OCI-M2 (cell line): ENCODE measurements around the gene GIPR.
"Not testable (repeated sequence)": the region's sequence is repeated elsewhere in the genome, so short reads cannot be mapped to it uniquely, and the experiment has no call there.

Experiments used
- DNase-seq: peaks from one replicate; lab custom pipeline; 2025; ENCODE audit not compliant: unreplicated experiment; lab: John Stamatoyannopoulos, UW

GIPR gene

DNA sequence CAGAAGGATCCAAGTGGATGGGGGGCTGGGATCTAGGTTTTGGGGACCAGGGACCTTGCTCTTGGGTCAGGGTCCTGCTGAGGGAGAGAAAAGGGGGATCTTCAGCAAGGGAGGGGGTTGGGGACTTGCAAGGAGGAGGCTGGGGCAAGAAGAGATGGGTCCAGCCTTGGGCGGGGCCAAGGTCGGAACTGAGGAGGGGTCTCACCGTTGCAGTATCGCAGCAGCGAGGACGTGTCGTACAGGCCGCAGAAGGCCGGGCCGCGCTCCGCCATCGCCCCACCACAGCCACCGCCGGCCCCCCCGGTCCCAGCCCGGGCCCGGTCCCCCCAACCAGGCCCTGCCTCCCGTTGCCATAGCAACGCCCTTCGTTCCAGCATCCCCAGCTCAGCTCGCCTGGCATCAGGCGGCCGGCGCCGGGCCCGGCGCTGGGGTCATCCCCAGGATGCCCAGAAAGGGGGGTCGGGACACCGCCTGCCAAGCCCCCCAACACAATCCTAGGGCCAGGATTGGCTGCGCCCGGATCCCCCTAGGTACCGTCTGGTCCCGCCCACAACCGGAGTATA lies 22.9 kb upstream of the GIPR start:
- DNase-seq = no peak

DNA sequence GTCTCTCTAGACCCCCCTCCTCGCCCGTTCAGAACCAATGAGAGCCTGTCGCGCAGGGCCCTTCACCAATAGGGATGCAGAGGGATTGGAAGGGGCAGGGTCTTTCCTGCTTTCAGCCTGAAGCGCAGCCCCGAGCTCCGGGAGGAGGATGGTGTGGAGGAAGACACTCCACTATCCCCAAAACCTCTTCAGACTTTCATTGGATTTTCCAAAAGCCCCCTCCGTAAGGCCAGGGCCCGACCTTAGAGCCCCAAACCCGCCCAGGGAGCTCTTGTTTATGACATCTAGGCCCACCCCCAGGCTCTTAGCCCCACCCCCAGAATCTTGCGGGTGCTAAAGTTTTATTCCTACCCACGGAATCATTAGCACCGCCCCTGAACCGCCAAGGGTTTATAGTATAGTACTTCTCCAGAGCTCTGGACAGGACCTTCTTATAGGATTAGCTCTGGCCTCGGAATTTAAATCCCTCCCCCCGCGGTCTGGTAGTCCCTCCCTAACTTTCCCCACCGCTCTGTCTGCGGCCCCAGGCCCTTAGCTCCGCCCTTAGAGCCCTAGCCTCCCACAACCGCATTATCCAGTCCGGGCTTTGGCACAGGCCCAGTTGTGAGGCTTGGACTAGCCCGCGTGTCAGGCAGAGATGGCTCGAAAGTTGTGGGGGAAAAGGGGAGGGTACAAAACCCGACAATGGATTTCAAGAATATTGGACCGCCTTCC lies 22.2 kb upstream of the GIPR start:
- DNase-seq = no peak

DNA sequence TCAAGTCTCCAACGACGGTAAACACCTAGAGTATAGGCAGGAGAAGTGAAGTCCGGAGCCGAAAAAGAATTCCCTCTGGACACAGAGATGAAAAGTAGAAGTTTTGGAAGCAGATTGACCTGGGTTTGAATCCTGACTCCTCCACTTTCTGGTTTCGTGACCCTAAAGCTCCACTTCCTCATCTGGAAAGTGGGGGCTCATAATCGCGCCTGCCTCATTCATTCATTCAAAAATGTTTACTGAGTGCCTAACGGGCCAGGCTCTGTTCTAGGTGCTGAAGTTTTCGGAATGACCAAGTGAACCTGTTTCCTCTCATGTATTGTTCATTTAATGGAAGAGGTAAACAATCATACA lies 21.7 kb upstream of the GIPR start:
- no peak for DNase-seq

DNA sequence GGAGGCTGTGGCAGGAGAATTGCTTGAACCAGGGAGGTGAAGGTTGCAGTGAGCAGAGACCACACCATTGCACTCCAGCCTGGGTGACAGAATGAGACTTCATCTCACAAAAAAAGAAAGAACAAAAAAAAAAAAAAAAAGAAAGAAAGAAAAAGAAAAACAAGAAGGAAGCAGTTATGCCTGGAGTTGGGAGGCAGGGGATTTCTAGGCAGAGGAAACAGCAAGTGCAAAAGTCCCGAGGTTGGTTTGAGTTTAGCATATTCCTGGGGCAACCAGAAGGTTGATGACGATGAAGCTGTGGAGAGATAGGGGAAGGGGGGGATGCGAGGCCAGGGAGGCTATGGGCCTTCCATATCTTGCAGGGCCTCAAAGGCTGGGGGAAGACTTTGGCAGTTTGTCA lies 17.3 kb upstream of the GIPR start:
- no peak for DNase-seq

DNA sequence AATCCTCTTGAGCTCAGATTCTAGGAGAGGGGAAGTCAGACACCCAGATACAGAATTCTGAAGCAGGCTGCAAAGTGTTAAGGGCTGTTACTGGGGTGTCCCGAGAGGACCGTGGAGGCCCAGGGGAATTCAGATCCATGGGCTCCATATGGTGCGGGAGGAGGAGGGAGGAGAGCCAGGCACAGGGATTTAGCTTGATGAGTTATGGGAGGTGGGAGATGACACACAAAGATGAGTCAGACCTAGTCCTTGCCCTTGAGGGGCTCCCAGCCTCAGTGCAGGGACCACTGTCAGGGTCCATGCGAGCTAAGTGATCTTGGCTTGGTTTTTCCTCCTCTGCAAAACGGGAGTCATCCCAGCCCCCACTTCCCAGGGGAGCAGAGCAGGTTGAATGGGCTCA lies 14.4 kb upstream of the GIPR start:
- DNase-seq = no peak

DNA sequence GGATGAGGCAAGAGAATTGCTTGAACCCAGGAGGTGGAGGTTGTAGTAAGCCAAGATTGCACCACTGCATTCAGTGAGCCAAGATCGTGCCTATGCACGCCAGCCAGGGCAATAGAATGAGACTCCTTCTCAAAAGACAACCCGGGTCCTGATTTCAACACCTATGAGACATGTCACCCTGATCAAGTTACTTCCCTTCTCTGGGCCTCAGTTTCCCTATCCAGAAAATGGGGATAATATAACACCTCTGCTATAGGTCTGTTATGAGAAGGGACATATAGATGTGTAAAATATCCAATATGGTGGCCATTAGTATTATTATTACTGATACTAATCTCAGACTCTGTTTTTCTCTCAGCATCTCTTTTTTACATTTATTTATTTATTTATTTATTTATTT lies 12.9 kb upstream of the GIPR start:
- no peak for DNase-seq

DNA sequence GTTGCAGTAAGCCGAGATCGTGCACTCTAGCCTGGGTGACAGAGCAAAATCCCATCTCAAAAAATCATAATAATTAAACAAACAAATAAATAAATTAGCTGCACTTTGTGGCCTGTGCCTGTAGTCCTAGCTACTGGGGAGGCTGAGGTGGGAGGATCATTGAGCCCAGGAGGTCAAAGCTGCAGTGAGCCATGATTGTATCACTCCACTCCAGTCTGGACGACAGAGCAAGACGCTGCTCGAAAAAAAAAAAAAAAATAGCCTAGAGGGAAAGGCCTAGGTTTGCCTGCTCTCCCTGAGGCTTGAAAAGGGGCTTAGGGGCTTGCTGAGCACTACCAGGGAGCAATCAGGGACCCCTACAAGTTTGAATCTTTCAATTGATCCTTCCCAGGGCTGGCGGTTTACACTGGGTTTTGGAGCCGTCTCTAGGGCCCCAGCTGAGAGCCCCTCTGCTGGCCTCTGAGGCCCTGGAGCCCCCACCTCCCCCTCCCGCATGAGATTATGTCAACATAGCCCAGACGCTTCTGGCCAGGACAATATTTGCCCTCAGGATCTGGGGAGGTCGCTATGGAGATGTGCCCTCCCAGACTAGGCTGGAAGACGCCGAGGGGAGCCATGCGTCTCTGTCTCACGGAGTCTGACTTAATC lies 10.4 kb upstream of the GIPR start:
- DNase-seq = no peak

DNA sequence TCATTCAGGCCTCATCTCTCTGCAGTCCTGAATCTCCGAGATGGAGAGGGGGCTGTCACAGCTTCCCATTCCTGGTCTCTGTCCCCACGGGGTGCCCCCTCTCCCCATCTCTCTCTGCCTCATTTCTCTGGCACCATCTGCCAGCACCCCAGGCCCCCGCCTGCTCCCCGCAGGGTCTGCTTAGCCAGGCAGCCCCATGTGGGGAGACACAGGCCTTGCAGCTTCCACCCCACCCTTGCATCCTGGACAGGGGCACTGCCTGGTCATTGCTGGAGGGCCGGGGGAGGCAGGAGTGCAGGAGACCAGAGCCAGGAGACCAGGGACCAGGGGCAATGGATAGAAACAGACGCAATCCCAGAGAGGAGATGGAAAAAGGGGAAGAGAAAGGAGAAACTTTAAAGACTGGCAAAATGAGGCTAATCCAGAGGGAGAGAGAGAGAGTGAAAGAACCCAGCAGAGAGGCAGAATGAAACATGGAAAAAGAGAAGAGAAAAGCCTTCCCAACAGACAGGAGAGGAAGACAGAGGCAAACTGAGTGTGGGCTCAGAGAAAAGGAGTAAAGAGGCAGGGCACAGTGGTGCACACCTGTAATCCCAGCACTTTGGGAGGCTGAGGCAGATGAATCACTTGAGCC lies 8.8 kb upstream of the GIPR start:
- no peak for DNase-seq

DNA sequence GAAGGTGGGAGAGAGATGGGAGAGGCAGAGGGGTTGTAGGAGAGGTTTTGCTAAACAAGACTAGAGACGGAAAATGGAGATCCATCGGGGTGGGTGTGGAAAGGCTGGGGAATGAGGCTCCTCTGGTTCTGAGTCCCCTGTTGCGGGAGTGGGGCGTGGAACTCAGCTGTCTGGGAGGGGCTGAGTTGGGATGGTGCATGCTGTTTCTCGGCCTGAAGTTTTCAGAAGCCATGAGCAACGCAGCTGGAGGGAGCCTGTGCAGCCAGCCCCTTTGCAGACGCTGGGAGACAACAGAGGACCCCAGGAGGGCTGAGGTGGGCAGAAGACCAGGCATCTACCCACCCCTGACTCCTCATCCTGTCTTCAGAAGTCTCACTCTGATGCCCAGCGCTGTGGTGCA lies 7.4 kb upstream of the GIPR start:
- no peak for DNase-seq

DNA sequence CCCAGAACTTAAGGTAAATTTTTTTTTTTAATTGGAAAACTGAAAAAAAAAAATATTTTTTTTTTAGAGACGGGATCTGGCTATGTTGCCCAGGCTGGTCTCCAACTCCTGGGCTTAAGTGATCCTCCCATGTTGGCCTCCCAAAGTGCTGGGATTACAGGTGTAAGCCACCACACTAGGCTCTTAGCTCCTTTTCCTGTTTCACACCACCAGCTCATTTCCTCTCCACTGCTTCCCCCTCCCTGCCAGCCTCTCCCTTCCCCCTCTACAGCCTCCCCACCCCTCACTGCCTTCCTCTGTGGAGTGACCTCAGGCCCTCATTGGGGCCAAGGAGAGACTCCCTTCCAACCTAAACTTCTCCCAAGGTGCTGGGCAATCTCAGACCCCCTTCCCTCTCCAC lies 4.2 kb upstream of the GIPR start:
- DNase-seq = no peak

DNA sequence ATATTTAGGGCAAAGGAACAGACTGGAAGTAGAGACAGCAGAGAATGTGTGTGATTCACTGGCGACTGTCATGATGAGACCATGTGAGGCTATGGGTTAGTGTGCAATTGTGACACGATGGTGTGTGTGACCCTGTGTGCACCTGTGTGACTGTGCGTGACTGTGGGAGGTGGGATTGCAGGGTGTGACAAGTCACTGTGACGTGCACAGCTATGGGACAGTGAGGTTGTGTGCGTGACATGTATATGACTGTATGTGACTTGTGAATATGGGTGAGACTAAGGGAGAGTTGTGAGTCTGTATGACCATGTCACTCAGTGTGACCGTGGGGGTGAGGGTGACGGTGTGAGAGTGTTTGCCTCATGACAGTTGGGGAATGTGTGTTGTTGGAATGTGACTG lies 3.4 kb upstream of the GIPR start:
- DNase-seq = no peak

DNA sequence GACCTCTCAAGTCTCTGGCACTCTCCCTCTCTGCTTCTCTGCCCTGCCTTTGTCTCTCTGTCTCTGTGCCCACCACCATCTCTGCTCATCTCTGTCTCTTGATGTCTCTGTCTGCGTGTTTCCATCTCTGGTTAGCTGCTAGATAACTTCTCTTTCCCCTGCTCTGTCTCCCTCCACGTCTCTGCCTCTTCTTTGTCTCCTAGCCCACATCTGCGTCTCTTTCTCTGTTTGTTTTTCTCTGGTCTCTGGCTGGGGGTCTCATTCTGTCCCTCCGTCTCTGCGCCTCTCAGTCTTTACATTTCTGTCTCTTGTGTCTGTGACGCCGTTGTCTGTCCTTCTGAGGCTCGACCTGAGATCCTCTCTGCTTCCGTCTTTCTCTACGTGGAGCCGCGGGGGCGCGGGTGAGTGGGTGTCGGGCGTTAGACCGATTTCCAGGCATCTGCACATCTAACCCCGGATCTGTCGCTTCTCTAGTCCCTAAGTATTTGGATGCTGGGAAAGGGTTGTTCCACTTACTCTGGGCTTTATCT lies 386 bp downstream of the GIPR start:
- no peak for DNase-seq

DNA sequence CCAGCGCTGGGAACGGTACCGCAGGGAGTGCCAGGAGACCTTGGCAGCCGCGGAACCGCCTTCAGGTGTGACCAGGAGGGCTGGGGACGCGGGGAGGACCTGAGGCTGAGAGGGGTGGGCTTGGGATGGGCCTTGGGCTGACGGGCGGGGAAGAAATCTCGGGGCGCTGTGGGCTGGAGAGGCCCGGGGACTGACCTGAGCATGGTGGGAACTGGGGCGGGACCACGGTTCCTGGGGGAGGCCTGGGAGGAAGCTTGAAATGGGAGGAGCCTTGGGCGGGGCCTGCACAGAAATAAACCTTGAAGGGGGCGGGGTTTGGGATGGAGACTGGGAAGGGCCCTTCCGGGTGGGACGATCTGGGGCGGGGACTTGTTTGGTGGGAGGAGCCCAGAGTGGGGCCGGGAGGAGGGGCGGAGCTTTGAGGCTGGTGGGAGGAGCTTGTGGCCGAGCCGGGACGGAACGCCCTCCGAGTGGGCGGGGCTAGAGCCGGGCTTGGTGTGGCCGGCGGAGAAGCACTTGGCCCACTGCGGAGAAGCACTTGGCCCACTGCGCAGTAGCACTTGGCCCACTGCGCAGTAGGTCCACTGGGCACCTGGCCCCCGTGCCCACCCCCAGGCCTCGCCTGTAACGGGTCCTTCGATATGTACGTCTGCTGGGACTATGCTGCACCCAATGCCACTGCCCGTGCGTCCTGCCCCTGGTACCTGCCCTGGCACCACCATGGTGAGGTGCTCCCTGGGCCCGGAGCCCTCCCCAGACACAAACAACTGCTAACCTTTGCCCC lies 2.8 kb downstream of the GIPR start:
- no peak for DNase-seq

DNA sequence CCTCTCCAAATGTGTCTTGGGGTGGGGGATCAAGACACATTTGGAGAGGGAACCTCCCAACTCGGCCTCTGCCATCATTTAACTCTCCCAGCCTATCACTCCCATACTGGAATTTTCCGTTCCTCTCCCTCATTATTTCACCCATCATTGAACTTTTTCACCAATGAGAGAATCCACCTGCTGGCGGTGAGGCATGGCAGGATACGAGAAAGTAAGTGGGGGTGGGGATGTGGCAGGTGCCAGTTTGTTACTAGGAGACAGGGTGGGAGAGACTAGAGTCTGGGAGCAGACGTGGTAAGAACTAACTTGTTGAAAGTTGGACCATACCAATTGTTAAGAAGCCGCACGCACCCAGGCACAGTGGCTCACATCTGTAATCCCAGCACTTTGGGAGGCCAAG lies 6.9 kb downstream of the GIPR start:
- DNase-seq = no peak

DNA sequence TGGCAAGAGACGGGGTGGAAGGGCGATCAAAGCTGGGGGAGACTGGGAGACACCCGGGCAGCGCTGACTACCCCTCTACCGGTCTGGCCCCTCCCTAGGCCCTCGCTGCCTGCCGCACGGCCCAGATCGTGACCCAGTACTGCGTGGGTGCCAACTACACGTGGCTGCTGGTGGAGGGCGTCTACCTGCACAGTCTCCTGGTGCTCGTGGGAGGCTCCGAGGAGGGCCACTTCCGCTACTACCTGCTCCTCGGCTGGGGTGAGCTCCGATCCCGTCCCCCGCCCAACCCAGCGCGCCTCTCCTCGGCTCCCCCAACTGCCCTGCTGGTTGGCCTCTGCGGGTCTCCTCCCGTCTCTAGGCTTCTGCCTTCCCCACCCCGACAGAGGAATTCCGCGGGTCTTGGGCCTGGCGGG lies 8.8 kb downstream of the GIPR start:
- DNase-seq = no peak

DNA sequence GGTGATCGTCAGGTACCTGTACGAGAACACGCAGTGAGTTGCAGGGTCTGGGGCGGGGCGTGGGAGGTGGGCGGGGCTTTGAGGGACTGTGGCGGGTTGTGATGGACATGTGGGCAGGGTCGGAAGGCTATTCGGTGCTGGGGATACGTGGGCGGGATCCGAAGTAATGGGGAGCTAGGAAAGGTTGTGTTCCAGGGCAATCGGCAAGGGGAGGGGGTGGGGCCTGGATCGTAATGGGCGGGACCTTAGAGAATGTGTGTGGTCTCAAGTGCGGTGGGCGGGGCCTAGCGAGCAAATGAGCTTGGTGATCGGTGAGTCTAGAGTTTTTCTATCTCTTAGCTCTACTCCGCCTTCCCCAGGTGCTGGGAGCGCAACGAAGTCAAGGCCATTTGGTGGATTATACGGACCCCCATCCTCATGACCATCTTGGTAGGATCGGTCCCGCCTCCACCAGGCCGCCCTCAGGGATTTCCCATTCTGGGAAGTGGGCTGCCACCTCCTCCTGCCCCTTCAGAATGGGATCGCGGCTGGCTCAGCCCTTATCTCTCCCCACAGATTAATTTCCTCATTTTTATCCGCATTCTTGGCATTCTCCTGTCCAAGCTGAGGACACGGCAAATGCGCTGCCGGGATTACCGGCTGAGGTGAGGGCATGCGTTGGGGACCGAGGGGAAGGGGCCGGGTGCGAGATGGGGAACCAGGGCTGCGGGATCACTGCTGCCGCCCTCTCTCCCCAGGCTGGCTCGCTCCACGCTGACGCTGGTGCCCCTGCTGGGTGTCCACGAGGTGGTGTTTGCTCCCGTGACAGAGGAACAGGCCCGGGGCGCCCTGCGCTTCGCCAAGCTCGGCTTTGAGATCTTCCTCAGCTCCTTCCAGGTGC lies 9.6 kb downstream of the GIPR start:
- DNase-seq = no peak

DNA sequence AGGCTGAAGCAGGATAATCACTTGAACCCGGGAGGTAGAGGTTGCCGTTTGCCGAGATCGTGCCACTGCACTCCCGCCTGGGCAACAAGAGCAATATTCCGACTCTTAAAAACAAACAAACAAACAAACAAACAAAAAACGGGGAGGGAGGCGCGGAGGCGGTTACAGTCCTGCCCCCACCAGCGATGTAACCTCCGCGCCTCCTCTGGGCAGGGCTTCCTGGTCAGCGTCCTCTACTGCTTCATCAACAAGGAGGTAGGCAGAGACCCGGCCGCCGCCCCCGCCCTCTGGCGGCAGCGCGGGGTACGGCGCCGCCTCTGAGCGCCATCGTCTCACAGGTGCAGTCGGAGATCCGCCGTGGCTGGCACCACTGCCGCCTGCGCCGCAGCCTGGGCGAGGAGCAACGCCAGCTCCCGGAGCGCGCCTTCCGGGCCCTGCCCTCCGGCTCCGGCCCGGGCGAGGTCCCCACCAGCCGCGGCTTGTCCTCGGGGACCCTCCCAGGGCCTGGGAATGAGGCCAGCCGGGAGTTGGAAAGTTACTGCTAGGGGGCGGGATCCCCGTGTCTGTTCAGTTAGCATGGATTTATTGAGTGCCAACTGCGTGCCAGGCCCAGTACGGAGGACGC lies 13.5 kb downstream of the GIPR start:
- peak; percentile 17 for DNase-seq

DNA sequence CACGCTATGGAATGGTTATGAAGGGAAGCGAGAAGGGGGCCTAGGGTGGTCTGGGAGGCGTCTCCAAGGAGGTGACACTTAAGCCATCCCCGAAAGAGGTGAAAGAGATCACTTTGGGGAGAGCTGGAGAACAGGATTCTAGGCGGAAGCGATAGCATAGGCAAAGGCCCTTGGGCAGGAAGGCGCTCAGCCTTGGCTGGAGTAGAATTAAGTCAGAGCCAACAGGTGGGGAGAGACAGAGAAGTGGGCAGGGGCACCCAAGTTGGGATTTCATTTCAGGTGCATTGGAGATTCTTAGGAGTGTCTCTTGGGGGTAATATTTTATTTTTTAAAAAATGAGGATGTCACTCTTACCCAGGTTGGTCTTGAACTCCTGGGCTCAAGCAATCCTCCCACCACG lies 14.1 kb downstream of the GIPR start:
- no peak for DNase-seq

DNA sequence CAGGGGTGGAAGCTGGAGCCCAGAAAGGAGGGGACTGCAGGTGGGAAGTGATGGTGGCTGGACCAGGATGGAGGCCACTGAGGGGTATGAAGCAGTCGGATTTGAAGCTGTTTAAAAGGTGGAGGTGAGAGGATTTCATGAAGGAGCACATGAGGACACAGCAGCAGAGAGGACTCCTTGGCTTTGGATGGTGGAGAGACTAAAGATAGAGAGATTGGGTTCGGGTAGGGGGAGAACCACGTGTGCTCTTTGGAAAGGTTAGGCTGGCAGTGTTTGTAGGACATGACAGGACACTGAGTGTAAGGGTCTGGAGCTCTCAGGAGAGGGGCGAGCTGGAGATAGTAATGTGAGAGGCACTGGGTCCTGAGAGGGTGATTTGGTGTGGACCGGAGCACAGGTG lies 14.9 kb downstream of the GIPR start:
- no peak for DNase-seq

DNA sequence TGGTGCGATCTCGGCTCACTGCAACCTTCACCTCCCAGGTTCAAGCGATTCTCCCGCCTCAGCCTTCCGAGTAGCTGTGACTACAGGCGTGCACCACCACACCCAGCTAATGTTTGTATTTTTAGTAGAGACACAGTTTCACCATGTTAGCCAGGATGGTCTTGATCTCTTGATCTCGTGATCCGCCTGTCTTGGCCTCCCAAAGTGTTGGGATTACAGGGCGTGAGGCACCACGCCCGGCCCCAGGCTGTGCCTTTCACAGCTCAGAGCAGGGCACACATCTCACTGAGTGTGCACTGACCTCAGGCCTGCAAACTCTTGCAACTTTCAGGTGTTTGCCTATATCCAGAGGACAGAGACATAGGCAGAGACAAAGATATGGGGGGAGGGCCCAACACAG lies 17.0 kb downstream of the GIPR start:
- DNase-seq = not testable (repeated sequence)
